K562 (cell line): Measurements from ENCODE around the gene GABARAP. TPM values are rescaled to one million over a fixed set of nuclear protein-coding genes. Genes with fewer than 3 reads are reported as not detected.

Experiments used
- ATAC-seq: fragments of 200-7000 bp; cut with Tn5 transposase; 3 replicates; pipeline ENCODE4 v1.9.1; 2020; ENCODE audit warnings: moderate library complexity
- BruUV-seq: library from RNA; stranded (reverse); fragments of 400-500 nt; replicated peaks from 2 replicates; lab custom pipeline; 2021; lab: Mats Ljungman, UMichigan
- CTCF ChIA-PET: fragments of 300-600 bp; formaldehyde crosslinking; extraction: SDS; loops from one replicate; lab custom pipeline; 2021; ENCODE audit warnings: low intra/inter-chr PET ratio; lab: Yijun Ruan, JAX
- POLR2A ChIA-PET: fragments of 300-600, 350-650 bp; sonication (Branson Sonifier 250); formaldehyde crosslinking; extraction: SDS; loops from one replicate; lab custom pipeline; 2021; ENCODE audit warnings: antibody characterized with exemption, inconsistent platforms; lab: Yijun Ruan, JAX
- DNase-seq, 4 experiments: peaks; one replicate each; pipeline versions ENCODE4 v3.0.0 to v3.0.0-alpha.2; 2011 to 2018; ENCODE audit warnings: low spot score in 3 of 4, mixed read lengths in 3 of 4; ENCODE audit errors: extremely low read depth in 1 of 4
- FAIRE-seq: peaks from 2 replicates; lab custom pipeline; 2011; peaks lifted over from hg19 to GRCh38; lab: Jason Lieb, UNC
- H2AFZ ChIP-seq: 2 replicates; pipeline ENCODE4 v1.6.0; 2011; ENCODE audit warnings: low read depth, low read length, control low read depth, inconsistent platforms
- H3K27ac ChIP-seq: fragments of 200-600 bp; 3 replicates; pipeline ENCODE4 v1.8.0; 2011; ENCODE audit warnings: low read depth, mild to moderate bottlenecking, control low read depth, inconsistent platforms, low read length, moderate library complexity, mixed read lengths; ENCODE audit errors: extremely low read depth
- H3K27me3 ChIP-seq, 2 experiments: fragments of 300-600 bp in 1 of 2; 2 replicates in 1 of 2; 3 replicates in 1 of 2; pipeline versions ENCODE4 v1.6.0 to v1.8.0; 2011; ENCODE audit warnings: inconsistent platforms in 2 of 2, low read length in 2 of 2, mild to moderate bottlenecking in 1 of 2, mixed read lengths in 1 of 2, moderate library complexity in 1 of 2; ENCODE audit not compliant: control insufficient read depth in 2 of 2, insufficient read depth in 2 of 2
- H3K36me3 ChIP-seq: fragments of 300-600 bp; 3 replicates; pipeline ENCODE4 v1.8.0; 2011; ENCODE audit warnings: mild to moderate bottlenecking, low read length, inconsistent platforms; ENCODE audit not compliant: control insufficient read depth, insufficient read depth
- H3K4me1 ChIP-seq, 2 experiments: fragments of 200-600 bp in 1 of 2; replicated peaks in 1 of 2; 2 replicates in 1 of 2; 3 replicates in 1 of 2; pipeline versions ENCODE4 v1.5.1 to v1.8.0; 2011; ENCODE audit warnings: inconsistent platforms in 2 of 2, low read length in 2 of 2, mild to moderate bottlenecking in 1 of 2, mixed read lengths in 1 of 2, moderate library complexity in 1 of 2; ENCODE audit not compliant: control insufficient read depth in 2 of 2, insufficient read depth in 2 of 2
- H3K4me2 ChIP-seq: 2 replicates; pipeline ENCODE4 v1.6.1; 2011; ENCODE audit warnings: low read length, control low read depth, inconsistent platforms, mixed read lengths; ENCODE audit not compliant: insufficient read depth
- H3K4me3 ChIP-seq: fragments of 200-600 bp; sonication (generic), shearing (Covaris generic); 2 replicates; pipeline ENCODE4 v1.5.1; 2016; ENCODE audit warnings: control low read depth, inconsistent platforms
- H3K79me2 ChIP-seq: fragments of 200-600 bp; 3 replicates; pipeline ENCODE4 v1.8.0; 2011; ENCODE audit warnings: low read length, inconsistent platforms; ENCODE audit not compliant: control insufficient read depth, insufficient read depth
- H3K9ac ChIP-seq, 2 experiments: 2 replicates each; pipeline versions ENCODE4 v1.6.0 to v1.6.1; 2011; ENCODE audit warnings: low read depth in 2 of 2, low read length in 2 of 2, control low read depth in 1 of 2, inconsistent platforms in 1 of 2, mild to moderate bottlenecking in 1 of 2, mixed read lengths in 1 of 2; ENCODE audit not compliant: insufficient read depth in 1 of 2
- H3K9me1 ChIP-seq: one replicate; pipeline ENCODE4 v1.6.0; 2011; ENCODE audit warnings: inconsistent platforms, mild to moderate bottlenecking, low read length, moderate library complexity; ENCODE audit not compliant: control insufficient read depth, insufficient read depth
- H3K9me3 ChIP-seq: replicated peaks from 2 replicates; pipeline ENCODE4 v1.5.1; 2011; ENCODE audit warnings: low read depth, low read length, inconsistent platforms; ENCODE audit not compliant: control insufficient read depth, insufficient read depth
- H4K20me1 ChIP-seq: replicated peaks from 2 replicates; pipeline ENCODE4 v1.6.1; 2011; ENCODE audit warnings: low read length, inconsistent platforms, mixed read lengths; ENCODE audit not compliant: control insufficient read depth, insufficient read depth
- CC2D1A ChIP-seq: fragments of 450-650 bp; IDR thresholded peaks from 2 replicates; pipeline ENCODE4 v1.6.1; 2017; ENCODE audit warnings: mild to moderate bottlenecking
- HNRNPH1 ChIP-seq: fragments of 200-400 bp; formaldehyde crosslinking; optimal IDR thresholded peaks from 2 replicates; pipeline ENCODE3; 2017; ENCODE audit warnings: low read depth, mild to moderate bottlenecking, low read length, moderate library complexity
- NEUROD1 ChIP-seq: fragments of 150-350 bp; IDR thresholded peaks from 2 replicates; pipeline ENCODE4 v1.6.1; 2014; ENCODE audit warnings: borderline replicate concordance, low read length, low read depth; ENCODE audit not compliant: partially characterized antibody
- NFRKB ChIP-seq: fragments of 450-650 bp; IDR thresholded peaks from 2 replicates; pipeline ENCODE4 v1.6.1; 2016; ENCODE audit warnings: low read depth
- ZNF124 ChIP-seq: sonication (generic); formaldehyde crosslinking; IDR thresholded peaks from 2 replicates; pipeline ENCODE4 v1.8.1; 2022; ENCODE audit warnings: missing genetic modification reagents
- ZNF77 ChIP-seq: fragments of 250-450 bp; sonication (Bioruptor Pico); IDR thresholded peaks from 2 replicates; pipeline ENCODE4 v1.5.0; 2020
- WGBS: fragments of 100-300 bp; shearing (Covaris generic); methylation state at CpG from one replicate; pipeline ENCODE4 v1.1.6; 2016; ENCODE audit warnings: low coverage, mixed read lengths; ENCODE audit not compliant: insufficient coverage; ENCODE audit errors: missing lambda C conversion rate; 5-methylcytosine and 5-hydroxymethylcytosine counted together
- in situ Hi-C: fragments of 300-500 bp; cut with MboI; formaldehyde crosslinking; loops from 4 replicates; pipeline ENCODE4 v1.15.0; 2018; ENCODE audit warnings: inconsistent platforms, mixed read lengths
- intact Hi-C: fragments of 100-400 bp; cut with micrococcal nuclease; formaldehyde crosslinking; loops from 2 replicates; pipeline ENCODE4 v1.14.2; 2022
- polyA plus RNA-seq, 8 experiments: library from polyadenylated mRNA; depleted of rRNA in 4 of 8; stranded (reverse) in 5 of 8; unstranded in 3 of 8; fragments of >200 nt; fragmentation: Nextera tagmentation in 2 of 8; fragmentation: Illumina TruSeq in 1 of 8; extraction: Ambion mirVana in 2 of 8; extraction: Trizol in 1 of 8; gene quantifications; 2 replicates each; pipeline versions ENCODE4 v1.2.1 to v1.2.3, GENCODE V29; 2011 to 2014; ENCODE audit warnings: inconsistent platforms in 1 of 8, missing spikeins in 1 of 8
- total RNA-seq, 7 experiments: library from RNA; depleted of rRNA in 6 of 7; stranded (reverse); fragments of >200 nt in 6 of 7; fragmentation: Illumina TruSeq in 2 of 7; extraction: Trizol in 2 of 7; gene quantifications; 2 replicates each; pipeline versions ENCODE4 v1.2.1 to v1.2.3, GENCODE V29; 2011 to 2021; ENCODE audit warnings: low replicate concordance in 1 of 7
- TF ChIP-seq, protein P1 (sequence below): fragments of 250-450 bp; sonication (Bioruptor Pico); IDR thresholded peaks from 2 replicates; pipeline ENCODE4 v1.6.1; 2021; ENCODE audit warnings: mild to moderate bottlenecking
- TF ChIP-seq, protein P2 (sequence below): fragments of 450-650 bp; conservative IDR thresholded peaks from 2 replicates; pipeline ENCODE4 v1.6.1; 2016; ENCODE audit warnings: missing genetic modification characterization, low read depth, mild to moderate bottlenecking, missing compliant biosample characterization, moderate library complexity
- TF ChIP-seq, protein P3 (sequence below): fragments of 250-450 bp; sonication (Bioruptor Pico); IDR thresholded peaks from 2 replicates; pipeline ENCODE4 v1.5.0; 2020; ENCODE audit warnings: mild to moderate bottlenecking

Gene GABARAP
- total and polyA plus RNA-seq, 9 of the 15 experiments (the other 6 are each of a cell fraction or from before 2014, with no cell fraction given) = 47.5 to 373 (median 152) TPM

DNA sequence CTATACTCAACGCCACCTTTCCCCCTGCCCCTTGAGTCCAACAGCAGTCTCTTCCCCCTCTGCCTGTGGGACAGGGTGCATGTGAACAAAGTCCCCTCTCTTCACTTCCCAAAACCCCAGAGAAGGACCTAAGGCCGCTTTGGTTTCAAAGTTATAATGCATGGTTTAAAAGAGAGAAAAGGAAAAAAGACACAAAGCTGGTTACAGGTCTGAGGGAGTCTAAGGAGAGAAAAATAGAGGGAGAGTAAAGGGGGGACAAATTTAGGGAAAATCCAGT, 1.1 kb upstream of the GABARAP start:
- intact Hi-C loops (no loop called here), in situ Hi-C loops (no loop called here)
- peak overlapping the region; percentile 80 to 97; a peak in 2 of 4 replicates for H3K9ac ChIP-seq
- peak overlapping the region; percentile 68 for H3K4me3 ChIP-seq
- peaks cover 17 to 22% of the 10 kb centered on the region in 2 experiments; a peak in 4 of 5 replicates for H3K4me1 ChIP-seq
- no peak for DNase-seq
- CTCF ChIA-PET = no interaction called here
- H4K20me1 ChIP-seq = no peaks in the 10 kb centered on the region
- ATAC-seq = no peak
- POLR2A ChIA-PET = interaction anchor here (0.6 to 3.6 kb wide), 6 partner anchors 8 to 648 kb away, joined by 3 to 16 read pairs (median 6); partner anchors contain the start of genes ACADVL, CTDNEP1, DLG4 and DVL2
- no TSS peak for BruUV-seq
- WGBS = 0% methylated on average over 1 of the region's 2 CpGs
- peaks cover 53% of the 10 kb centered on the region for H3K36me3 ChIP-seq
- TF ChIP-seq ZNF124 (no peak), HNRNPH1 (no peak), NFRKB (no peak), NEUROD1 (no peak), CC2D1A (no peak), ZNF77 (CRISPR knock-in tag) (no peak)
- TF ChIP-seq, protein P1, sequence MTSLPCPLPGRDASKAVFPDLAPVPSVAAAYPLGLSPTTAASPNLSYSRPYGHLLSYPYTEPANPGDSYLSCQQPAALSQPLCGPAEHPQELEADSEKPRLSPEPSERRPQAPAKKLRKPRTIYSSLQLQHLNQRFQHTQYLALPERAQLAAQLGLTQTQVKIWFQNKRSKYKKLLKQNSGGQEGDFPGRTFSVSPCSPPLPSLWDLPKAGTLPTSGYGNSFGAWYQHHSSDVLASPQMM (CRISPR knock-in tag) = no peak
- TF ChIP-seq, protein P2, sequence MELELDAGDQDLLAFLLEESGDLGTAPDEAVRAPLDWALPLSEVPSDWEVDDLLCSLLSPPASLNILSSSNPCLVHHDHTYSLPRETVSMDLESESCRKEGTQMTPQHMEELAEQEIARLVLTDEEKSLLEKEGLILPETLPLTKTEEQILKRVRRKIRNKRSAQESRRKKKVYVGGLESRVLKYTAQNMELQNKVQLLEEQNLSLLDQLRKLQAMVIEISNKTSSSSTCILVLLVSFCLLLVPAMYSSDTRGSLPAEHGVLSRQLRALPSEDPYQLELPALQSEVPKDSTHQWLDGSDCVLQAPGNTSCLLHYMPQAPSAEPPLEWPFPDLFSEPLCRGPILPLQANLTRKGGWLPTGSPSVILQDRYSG (tag) = no peak
- TF ChIP-seq, protein P3, sequence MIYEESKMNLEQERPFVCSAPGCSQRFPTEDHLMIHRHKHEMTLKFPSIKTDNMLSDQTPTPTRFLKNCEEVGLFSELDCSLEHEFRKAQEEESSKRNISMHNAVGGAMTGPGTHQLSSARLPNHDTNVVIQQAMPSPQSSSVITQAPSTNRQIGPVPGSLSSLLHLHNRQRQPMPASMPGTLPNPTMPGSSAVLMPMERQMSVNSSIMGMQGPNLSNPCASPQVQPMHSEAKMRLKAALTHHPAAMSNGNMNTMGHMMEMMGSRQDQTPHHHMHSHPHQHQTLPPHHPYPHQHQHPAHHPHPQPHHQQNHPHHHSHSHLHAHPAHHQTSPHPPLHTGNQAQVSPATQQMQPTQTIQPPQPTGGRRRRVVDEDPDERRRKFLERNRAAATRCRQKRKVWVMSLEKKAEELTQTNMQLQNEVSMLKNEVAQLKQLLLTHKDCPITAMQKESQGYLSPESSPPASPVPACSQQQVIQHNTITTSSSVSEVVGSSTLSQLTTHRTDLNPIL = no peak
- TF ChIP-seq, all 486 proteins: peak for 0
- H3K4me2 ChIP-seq = peak overlapping the region; percentile 90
- peak overlapping the region; percentile 98; the same call in 2 of the 3 replicates for H3K27ac ChIP-seq
- peaks cover 49% of the 10 kb centered on the region for H3K79me2 ChIP-seq
- H3K9me1 ChIP-seq = no peaks in the 10 kb centered on the region
- no peaks in the 10 kb centered on the region for H3K27me3 ChIP-seq
- peak; percentile 6 for FAIRE-seq
- H3K9me3 ChIP-seq = no peaks in the 10 kb centered on the region
- no peak overlapping the region for H2AFZ ChIP-seq
